ENCODE measurements around the gene ZDHHC12. TPM values are rescaled to one million over a fixed set of nuclear protein-coding genes. Genes with fewer than 3 reads are reported as not detected.

ZDHHC12 gene
- total RNA-seq, 2 experiments from 2014 or later = 40.0 to 56.8 TPM

GRCh38 chr9:128733256-128733655, 9.3 kb upstream of the ZDHHC12 start:
- H2AFZ ChIP-seq (ENCODE audit: low read length) = no peak overlapping the region
- POLR2A ChIA-PET = interaction anchor here (1.2 kb wide), 1 partner anchor 9 kb away, joined by 5 read pairs; the partner anchor contains the start of gene ZDHHC12

GRCh38 chr9:128732576-128732975, 8.6 kb upstream of the ZDHHC12 start:
- CTCF ChIA-PET (ENCODE audit: unreplicated experiment) = interaction anchor here (0.7 kb wide), 1 partner anchor 43 kb away, joined by 4 read pairs; the partner anchor contains the start of gene SET
- POLR2A ChIA-PET = interaction anchor here (1.2 kb wide), 1 partner anchor 8 kb away, joined by 5 read pairs; the partner anchor contains the start of gene ZDHHC12
- Histone ChIP-seq H3K4me3 (ENCODE audit: low read depth, low read length, poor library complexity, severe bottlenecking) (no peak overlapping the region), H3K4me1 (ENCODE audit: insufficient read depth, low read length, poor library complexity, severe bottlenecking) (peaks cover 6% of the 10 kb centered on the region), H3K9me3 (ENCODE audit: low read length) (no peaks in the 10 kb centered on the region), H4K20me1 (ENCODE audit: insufficient read depth, low read length) (no peaks in the 10 kb centered on the region), H3K4me2 (ENCODE audit: low read length) (no peak overlapping the region), H2AFZ (ENCODE audit: low read length) (no peak overlapping the region), H3K79me2 (ENCODE audit: insufficient read depth, low read depth, low read length) (no peaks in the 10 kb centered on the region), H3K27ac (ENCODE audit: low read depth, low read length, poor library complexity, severe bottlenecking) (no peak overlapping the region), H3K36me3 (ENCODE audit: insufficient read depth, low read length) (peaks cover 6% of the 10 kb centered on the region; the same call in 1 of the 2 replicates), H3K9me2 (ENCODE audit: insufficient read depth, low read length) (no peaks in the 10 kb centered on the region)
- no peak for DNase-seq (ENCODE audit: low spot score)
- TF ChIP-seq EZH2phosphoT487 (IDR thresholded peaks at IDR 0.05; ENCODE audit: borderline replicate concordance, low read depth, low read length) (no peak), CTCF (conservative IDR thresholded peaks at IDR 0.05; ENCODE audit: low read length) (no peak)
- intact Hi-C loops (cut with micrococcal nuclease; ENCODE audit: unreplicated experiment) = no loop called here
- no TSS peak for BruUV-seq (replicated peaks)

More at GRCh38 chr9:128733256-128733655, 9.3 kb upstream of the ZDHHC12 start:
- H4K20me1 ChIP-seq (ENCODE audit: insufficient read depth, low read length) = no peaks in the 10 kb centered on the region
- no peaks in the 10 kb centered on the region for H3K4me1 ChIP-seq (ENCODE audit: insufficient read depth, low read length, poor library complexity, severe bottlenecking)
- no peaks in the 10 kb centered on the region for H3K9me3 ChIP-seq (ENCODE audit: low read length)
- TF ChIP-seq CTCF (conservative IDR thresholded peaks at IDR 0.05; ENCODE audit: low read length) (peak; percentile 70), EZH2phosphoT487 (IDR thresholded peaks at IDR 0.05; ENCODE audit: borderline replicate concordance, low read depth, low read length) (no peak)
- CTCF ChIA-PET (ENCODE audit: unreplicated experiment) = interaction anchor here (0.5 kb wide), 1 partner anchor 73 kb away, joined by 3 read pairs; no protein-coding TSS in a partner anchor
- BruUV-seq (replicated peaks) = no TSS peak
- no peak overlapping the region for H3K27ac ChIP-seq (ENCODE audit: low read depth, low read length, poor library complexity, severe bottlenecking)
- H3K9me2 ChIP-seq (ENCODE audit: insufficient read depth, low read length) = no peaks in the 10 kb centered on the region
- peak; percentile 29 for DNase-seq (ENCODE audit: low spot score)
- intact Hi-C loops (cut with micrococcal nuclease; ENCODE audit: unreplicated experiment) = no loop called here
- H3K4me3 ChIP-seq (ENCODE audit: low read depth, low read length, poor library complexity, severe bottlenecking) = no peak overlapping the region
- peaks cover 6% of the 10 kb centered on the region; the same call in 1 of the 2 replicates for H3K36me3 ChIP-seq (ENCODE audit: insufficient read depth, low read length)
- no peak overlapping the region for H3K4me2 ChIP-seq (ENCODE audit: low read length)
- no peaks in the 10 kb centered on the region for H3K79me2 ChIP-seq (ENCODE audit: insufficient read depth, low read depth, low read length)

- Histone ChIP-seq H3K27ac (ENCODE audit: low read depth, low read length, poor library complexity, severe bottlenecking) (no peak overlapping the region), H3K9me3 (ENCODE audit: low read length) (no peaks in the 10 kb centered on the region), H3K4me3 (ENCODE audit: low read depth, low read length, poor library complexity, severe bottlenecking) (no peak overlapping the region), H3K79me2 (ENCODE audit: insufficient read depth, low read depth, low read length) (no peaks in the 10 kb centered on the region), H3K9me2 (ENCODE audit: insufficient read depth, low read length) (no peaks in the 10 kb centered on the region), H3K36me3 (ENCODE audit: insufficient read depth, low read length) (peaks cover 6% of the 10 kb centered on the region; the same call in 1 of the 2 replicates), H3K4me1 (ENCODE audit: insufficient read depth, low read length, poor library complexity, severe bottlenecking) (peaks cover 10% of the 10 kb centered on the region), H2AFZ (ENCODE audit: low read length) (no peak overlapping the region), H3K4me2 (ENCODE audit: low read length) (no peak overlapping the region), H4K20me1 (ENCODE audit: insufficient read depth, low read length) (no peaks in the 10 kb centered on the region)
- no peak for DNase-seq (ENCODE audit: low spot score)
- POLR2A ChIA-PET = no interaction called here
- CTCF ChIA-PET (ENCODE audit: unreplicated experiment) = no interaction called here
- TF ChIP-seq CTCF (conservative IDR thresholded peaks at IDR 0.05; ENCODE audit: low read length) (no peak), EZH2phosphoT487 (IDR thresholded peaks at IDR 0.05; ENCODE audit: borderline replicate concordance, low read depth, low read length) (no peak)
- BruUV-seq (replicated peaks) = no TSS peak
- intact Hi-C loops (cut with micrococcal nuclease; ENCODE audit: unreplicated experiment) = no loop called here
Measured at GRCh38 chr9:128731691-128732090, 7.8 kb upstream of the ZDHHC12 start.
